Liver (tissue), 9 donors: ENCODE results near the gene FRS3. TPM values are rescaled to one million over a fixed set of nuclear protein-coding genes. Genes with fewer than 3 reads are reported as not detected.

Experiments used
- DNase-seq: peaks from one replicate; pipeline ENCODE4 v3.0.0-alpha.2; 2017; ENCODE audit warnings: low spot score
- H3K27ac ChIP-seq, 2 donors: one replicate each; pipeline ENCODE4 v1.7.0; 2013; ENCODE audit warnings: inconsistent platforms in 2 of 2, low read length in 2 of 2, control low read depth in 1 of 2, low read depth in 1 of 2, mild to moderate bottlenecking in 1 of 2
- H3K27me3 ChIP-seq, 4 donors: one replicate each; pipeline versions ENCODE4 v1.6.1 to v1.7.0; 2013; ENCODE audit warnings: low read length in 3 of 4, inconsistent platforms in 1 of 4, mild to moderate bottlenecking in 1 of 4, moderate library complexity in 1 of 4; ENCODE audit not compliant: control insufficient read depth in 4 of 4, insufficient read depth in 4 of 4
- H3K36me3 ChIP-seq, 4 donors: one replicate each; pipeline versions ENCODE4 v1.6.1 to v1.7.0; 2013; ENCODE audit warnings: low read length in 3 of 4, mild to moderate bottlenecking in 3 of 4, low read depth in 1 of 4, moderate library complexity in 1 of 4; ENCODE audit not compliant: control insufficient read depth in 4 of 4, insufficient read depth in 3 of 4
- H3K4me1 ChIP-seq, 4 donors: one replicate each; pipeline versions ENCODE4 v1.6.1 to v1.7.0; 2013; ENCODE audit warnings: low read length in 3 of 4, mild to moderate bottlenecking in 3 of 4, moderate library complexity in 1 of 4; ENCODE audit not compliant: control insufficient read depth in 4 of 4, insufficient read depth in 4 of 4
- H3K4me3 ChIP-seq, 3 donors: one replicate each; pipeline versions ENCODE4 v1.6.1 to v1.7.0; 2013; ENCODE audit warnings: low read length in 3 of 3, control low read depth in 1 of 3, low read depth in 1 of 3, mild to moderate bottlenecking in 1 of 3
- H3K9ac ChIP-seq, 2 donors: one replicate each; pipeline ENCODE4 v1.7.0; 2013; ENCODE audit warnings: low read length in 2 of 2, mild to moderate bottlenecking in 2 of 2, moderate library complexity in 2 of 2, control low read depth in 1 of 2, low read depth in 1 of 2
- H3K9me3 ChIP-seq, 4 donors: one replicate each; pipeline versions ENCODE4 v1.6.1 to v1.7.0; 2013; ENCODE audit warnings: low read length in 3 of 4; ENCODE audit not compliant: control insufficient read depth in 4 of 4
- EGR1 ChIP-seq, 2 donors: IDR thresholded peaks; 2 replicates each; pipeline ENCODE4 v1.6.1; 2016 to 2018; ENCODE audit warnings: antibody characterized with exemption in 2 of 2, low read depth in 2 of 2
- FOXA1 ChIP-seq: IDR thresholded peaks from 2 replicates; pipeline ENCODE4 v1.6.1; 2016; ENCODE audit warnings: antibody characterized with exemption
- FOXA2 ChIP-seq: IDR thresholded peaks from 2 replicates; pipeline ENCODE4 v1.6.1; 2016; ENCODE audit warnings: antibody characterized with exemption
- GABPA ChIP-seq, 2 donors: IDR thresholded peaks in 1 of 2; conservative IDR thresholded peaks in 1 of 2; 2 replicates each; pipeline ENCODE4 v1.6.1; 2016; ENCODE audit warnings: antibody characterized with exemption in 2 of 2, mild to moderate bottlenecking in 1 of 2, moderate library complexity in 1 of 2
- HNF4A ChIP-seq, 2 donors: conservative IDR thresholded peaks; 2 replicates each; pipeline ENCODE4 v1.6.1; 2016; ENCODE audit warnings: antibody characterized with exemption in 2 of 2, mild to moderate bottlenecking in 2 of 2
- NR2F2 ChIP-seq: IDR thresholded peaks from 2 replicates; pipeline ENCODE4 v1.6.1; 2016; ENCODE audit warnings: antibody characterized with exemption
- RAD21 ChIP-seq, 2 donors: IDR thresholded peaks; 2 replicates each; pipeline ENCODE4 v1.6.1; 2016; ENCODE audit warnings: antibody characterized with exemption in 2 of 2, mild to moderate bottlenecking in 2 of 2
- RXRA ChIP-seq, 2 donors: IDR thresholded peaks; 2 replicates each; pipeline ENCODE4 v1.6.1; 2017 to 2018; ENCODE audit warnings: antibody characterized with exemption in 2 of 2, mild to moderate bottlenecking in 1 of 2
- SP1 ChIP-seq: IDR thresholded peaks from 2 replicates; pipeline ENCODE4 v1.6.1; 2018; ENCODE audit warnings: antibody characterized with exemption, mild to moderate bottlenecking
- TAF1 ChIP-seq: conservative IDR thresholded peaks from 2 replicates; pipeline ENCODE4 v1.6.1; 2016; ENCODE audit warnings: antibody characterized with exemption, mild to moderate bottlenecking
- YY1 ChIP-seq: IDR thresholded peaks from 2 replicates; pipeline ENCODE4 v1.6.1; 2016; ENCODE audit warnings: antibody characterized with exemption, mild to moderate bottlenecking
- WGBS: extraction: QIAGEN DNeasy Blood & Tissue Kit; methylation state at CpG from one replicate; pipeline ENCODE4 v1.1.7; 2013; 5-methylcytosine and 5-hydroxymethylcytosine counted together
- polyA plus RNA-seq, 2 donors: library from polyadenylated mRNA; stranded (reverse) in 1 of 2; unstranded in 1 of 2; fragments of 200-250 nt in 1 of 2; fragments of >200 nt in 1 of 2; fragmentation: Nextera tagmentation in 1 of 2; extraction: Ambion mirVana in 1 of 2; gene quantifications; one replicate each; pipeline versions ENCODE4 v1.2.1 to v1.2.3, GENCODE V29; 2013 to 2015
- total RNA-seq, 2 donors: library from RNA; depleted of rRNA; stranded (reverse); fragments of >200 nt; gene quantifications; one replicate each; pipeline ENCODE4 v1.2.3, GENCODE V29; 2014
- TF ChIP-seq, protein P1 (sequence below): IDR thresholded peaks from 2 replicates; pipeline ENCODE4 v1.6.1; 2016; ENCODE audit warnings: antibody characterized with exemption
- TF ChIP-seq, protein P2 (sequence below): IDR thresholded peaks from 2 replicates; pipeline ENCODE4 v1.6.1; 2016; ENCODE audit warnings: antibody characterized with exemption
- donor health status: healthy.
- donor health status: healthy.
- donor health status: healthy.
- donor health status: healthy.
- donor health status: healthy.

The FRS3 gene
- total and polyA plus RNA-seq, 4 donors, result 0.42 to 1.6 (median 1.3) TPM

- Histone ChIP-seq H3K4me3 (no peak overlapping the region), H3K27ac (no peak overlapping the region), H3K9me3 (no peaks in the 10 kb centered on the region), H3K36me3 (no peaks in the 10 kb centered on the region), H3K27me3 (no peaks in the 10 kb centered on the region), H3K4me1 (no peaks in the 10 kb centered on the region), H3K9ac (no peak overlapping the region)
- DNase-seq, result no peak
- no peak for TF ChIP-seq RXRA (IDR thresholded peaks at IDR 0.05)
- TF ChIP-seq RAD21 (IDR thresholded peaks at IDR 0.05), result no peak
- no peak for TF ChIP-seq NR2F2
- no peak for TF ChIP-seq SP1
- no peak for TF ChIP-seq GABPA (IDR thresholded peaks at IDR 0.05 in 1 of 2, conservative IDR thresholded peaks at IDR 0.05 in 1 of 2)
- TF ChIP-seq, protein P1, sequence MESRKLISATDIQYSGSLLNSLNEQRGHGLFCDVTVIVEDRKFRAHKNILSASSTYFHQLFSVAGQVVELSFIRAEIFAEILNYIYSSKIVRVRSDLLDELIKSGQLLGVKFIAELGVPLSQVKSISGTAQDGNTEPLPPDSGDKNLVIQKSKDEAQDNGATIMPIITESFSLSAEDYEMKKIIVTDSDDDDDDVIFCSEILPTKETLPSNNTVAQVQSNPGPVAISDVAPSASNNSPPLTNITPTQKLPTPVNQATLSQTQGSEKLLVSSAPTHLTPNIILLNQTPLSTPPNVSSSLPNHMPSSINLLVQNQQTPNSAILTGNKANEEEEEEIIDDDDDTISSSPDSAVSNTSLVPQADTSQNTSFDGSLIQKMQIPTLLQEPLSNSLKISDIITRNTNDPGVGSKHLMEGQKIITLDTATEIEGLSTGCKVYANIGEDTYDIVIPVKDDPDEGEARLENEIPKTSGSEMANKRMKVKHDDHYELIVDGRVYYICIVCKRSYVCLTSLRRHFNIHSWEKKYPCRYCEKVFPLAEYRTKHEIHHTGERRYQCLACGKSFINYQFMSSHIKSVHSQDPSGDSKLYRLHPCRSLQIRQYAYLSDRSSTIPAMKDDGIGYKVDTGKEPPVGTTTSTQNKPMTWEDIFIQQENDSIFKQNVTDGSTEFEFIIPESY, result no peak
- TF ChIP-seq TAF1, result no peak
- TF ChIP-seq FOXA1, result no peak
- TF ChIP-seq HNF4A (conservative IDR thresholded peaks at IDR 0.05), result no peak
- TF ChIP-seq EGR1 (IDR thresholded peaks at IDR 0.05; ENCODE audit: low read depth in 2 of 2), result no peak
- TF ChIP-seq YY1, result no peak
- TF ChIP-seq, protein P2, sequence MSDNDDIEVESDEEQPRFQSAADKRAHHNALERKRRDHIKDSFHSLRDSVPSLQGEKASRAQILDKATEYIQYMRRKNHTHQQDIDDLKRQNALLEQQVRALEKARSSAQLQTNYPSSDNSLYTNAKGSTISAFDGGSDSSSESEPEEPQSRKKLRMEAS, result no peak
- no peak for TF ChIP-seq FOXA2
- WGBS, result 95% methylated on average over 2 of the region's 2 CpGs
Measured at GRCh38 chr6:41826343-41827022, 46.8 kb upstream of the FRS3 start.

DNA sequence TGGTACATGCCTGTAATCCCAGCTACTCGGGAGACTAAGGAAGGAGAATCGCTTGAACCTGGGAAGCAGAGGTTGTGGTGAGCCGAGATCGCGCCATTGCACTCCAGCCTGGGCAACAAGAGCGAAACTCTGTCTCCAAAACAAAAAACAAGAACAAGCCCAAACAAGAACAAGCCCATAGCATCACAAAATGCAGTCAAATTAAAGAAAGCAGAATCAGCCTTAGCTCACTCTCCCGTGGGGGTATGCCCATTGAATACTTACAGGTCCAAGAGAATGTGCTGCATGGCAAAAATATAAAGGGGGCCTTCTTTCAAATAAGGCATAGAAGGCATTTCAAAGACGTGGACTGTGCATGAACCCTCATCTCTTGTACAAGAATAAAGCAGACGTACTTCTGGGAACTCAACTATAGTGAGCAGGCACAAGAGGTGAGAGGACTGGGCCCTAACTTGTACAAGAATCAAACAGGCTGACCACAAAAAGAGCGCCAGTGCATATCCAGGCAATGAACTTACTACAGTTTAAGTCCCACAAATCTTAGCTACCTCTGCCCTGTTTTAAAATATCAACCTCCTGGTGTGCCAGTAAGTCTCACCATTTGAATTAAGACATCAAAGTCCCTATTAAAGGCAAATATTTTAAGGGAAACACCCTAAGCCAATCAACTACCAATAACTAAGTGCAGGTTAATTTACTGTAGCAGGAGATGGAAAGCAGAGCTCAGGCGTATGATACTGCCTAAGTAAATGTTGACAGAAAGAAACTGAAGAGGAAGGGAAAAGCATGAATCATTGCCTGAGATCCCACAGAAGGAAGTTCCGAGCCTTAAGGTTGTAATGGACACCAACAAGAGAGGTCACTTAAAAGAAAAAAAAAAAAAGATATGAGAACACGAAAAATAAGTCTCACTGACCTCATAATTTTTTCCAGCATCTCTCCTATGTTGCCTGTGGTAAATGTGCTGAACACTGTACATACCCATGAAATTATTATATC lies 45.2 kb upstream of the FRS3 start:
- Histone ChIP-seq H3K36me3 (no peaks in the 10 kb centered on the region), H3K9ac (no peak overlapping the region), H3K27ac (no peak overlapping the region), H3K4me1 (no peaks in the 10 kb centered on the region), H3K4me3 (no peak overlapping the region), H3K27me3 (no peaks in the 10 kb centered on the region), H3K9me3 (no peaks in the 10 kb centered on the region)
- TF ChIP-seq EGR1 (IDR thresholded peaks at IDR 0.05; ENCODE audit: low read depth in 2 of 2) (no peak), NR2F2 (no peak), TAF1 (no peak)
- TF ChIP-seq, protein P1, result no peak
- WGBS, result 92% methylated on average over 13 of the region's 13 CpGs
- no peak for DNase-seq
